IMR-90 (cell line): ENCODE results near the gene CAMK2D.

Experiments used
- BHLHE40 ChIP-seq: fragments of 150-350 bp; IDR thresholded peaks from 2 replicates; pipeline ENCODE4 v1.6.1; 2016; ENCODE audit warnings: mild to moderate bottlenecking, low read depth, low read length
- CEBPB ChIP-seq: IDR thresholded peaks from 2 replicates; pipeline ENCODE4 v1.6.1; 2012; ENCODE audit warnings: low read depth, low read length, improper control_type of control experiment
- FOS ChIP-seq: fragments of 150-350 bp; IDR thresholded peaks from 2 replicates; pipeline ENCODE4 v1.6.1; 2016; ENCODE audit warnings: low read depth, low read length
- MAFK ChIP-seq: IDR thresholded peaks from 2 replicates; pipeline ENCODE4 v1.6.1; 2012; ENCODE audit warnings: low read depth, low read length, improper control_type of control experiment
- MAZ ChIP-seq: IDR thresholded peaks from 2 replicates; pipeline ENCODE4 v1.6.1; 2012; ENCODE audit warnings: low read depth, mild to moderate bottlenecking, low read length, improper control_type of control experiment, moderate library complexity, borderline replicate concordance
- MXI1 ChIP-seq: IDR thresholded peaks from 2 replicates; pipeline ENCODE4 v1.6.1; 2012; ENCODE audit warnings: low read depth, mild to moderate bottlenecking, low read length, moderate library complexity, borderline replicate concordance
- POLR2A ChIP-seq: IDR thresholded peaks from 2 replicates; pipeline ENCODE4 v1.6.1; 2012; ENCODE audit warnings: mild to moderate bottlenecking, low read depth, low read length
- RAD21 ChIP-seq: IDR thresholded peaks from 2 replicates; pipeline ENCODE4 v1.6.1; 2012; ENCODE audit warnings: low read length, improper control_type of control experiment
- SMC3 ChIP-seq: fragments of 150-350 bp; IDR thresholded peaks from 2 replicates; pipeline ENCODE4 v1.6.1; 2016; ENCODE audit warnings: low read depth, mild to moderate bottlenecking, antibody characterized with exemption, low read length, moderate library complexity
- TF ChIP-seq, protein P1 (sequence below): conservative IDR thresholded peaks from 2 replicates; pipeline ENCODE4 v1.5.1; 2012; ENCODE audit warnings: mild to moderate bottlenecking, low read depth, low read length, improper control_type of control experiment
- TF ChIP-seq, protein P2 (sequence below): fragments of 150-350 bp; IDR thresholded peaks from 2 replicates; pipeline ENCODE4 v1.6.1; 2017; ENCODE audit warnings: mild to moderate bottlenecking, antibody characterized with exemption, low read length, low read depth

DNA sequence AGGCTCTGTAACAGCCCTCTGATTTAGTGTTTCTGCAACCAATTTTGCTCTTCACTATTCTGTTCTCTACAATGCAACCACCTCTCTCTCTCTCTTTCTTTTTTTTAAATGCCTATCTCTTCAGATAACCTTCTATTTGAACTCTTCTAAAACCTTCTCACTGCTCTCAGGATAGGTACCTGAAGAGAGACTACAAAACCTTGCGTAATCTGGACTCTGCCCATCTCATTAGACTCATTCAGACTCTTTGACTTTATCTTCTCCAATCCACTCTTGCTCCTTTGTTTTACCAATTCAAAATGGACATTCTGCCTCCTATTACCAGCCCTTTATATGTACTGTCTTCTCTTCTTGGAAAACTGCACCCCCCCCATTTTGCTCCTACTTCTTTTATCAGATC is 291.6 kb downstream of the CAMK2D start:
- TF ChIP-seq, protein P1, sequence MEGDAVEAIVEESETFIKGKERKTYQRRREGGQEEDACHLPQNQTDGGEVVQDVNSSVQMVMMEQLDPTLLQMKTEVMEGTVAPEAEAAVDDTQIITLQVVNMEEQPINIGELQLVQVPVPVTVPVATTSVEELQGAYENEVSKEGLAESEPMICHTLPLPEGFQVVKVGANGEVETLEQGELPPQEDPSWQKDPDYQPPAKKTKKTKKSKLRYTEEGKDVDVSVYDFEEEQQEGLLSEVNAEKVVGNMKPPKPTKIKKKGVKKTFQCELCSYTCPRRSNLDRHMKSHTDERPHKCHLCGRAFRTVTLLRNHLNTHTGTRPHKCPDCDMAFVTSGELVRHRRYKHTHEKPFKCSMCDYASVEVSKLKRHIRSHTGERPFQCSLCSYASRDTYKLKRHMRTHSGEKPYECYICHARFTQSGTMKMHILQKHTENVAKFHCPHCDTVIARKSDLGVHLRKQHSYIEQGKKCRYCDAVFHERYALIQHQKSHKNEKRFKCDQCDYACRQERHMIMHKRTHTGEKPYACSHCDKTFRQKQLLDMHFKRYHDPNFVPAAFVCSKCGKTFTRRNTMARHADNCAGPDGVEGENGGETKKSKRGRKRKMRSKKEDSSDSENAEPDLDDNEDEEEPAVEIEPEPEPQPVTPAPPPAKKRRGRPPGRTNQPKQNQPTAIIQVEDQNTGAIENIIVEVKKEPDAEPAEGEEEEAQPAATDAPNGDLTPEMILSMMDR, result no peak
- TF ChIP-seq POLR2A (no peak), FOS (no peak), MAFK (no peak), SMC3 (no peak), RAD21 (no peak), CEBPB (peak; percentile 69), BHLHE40 (no peak), MXI1 (no peak), MAZ (no peak)
- TF ChIP-seq, protein P2, sequence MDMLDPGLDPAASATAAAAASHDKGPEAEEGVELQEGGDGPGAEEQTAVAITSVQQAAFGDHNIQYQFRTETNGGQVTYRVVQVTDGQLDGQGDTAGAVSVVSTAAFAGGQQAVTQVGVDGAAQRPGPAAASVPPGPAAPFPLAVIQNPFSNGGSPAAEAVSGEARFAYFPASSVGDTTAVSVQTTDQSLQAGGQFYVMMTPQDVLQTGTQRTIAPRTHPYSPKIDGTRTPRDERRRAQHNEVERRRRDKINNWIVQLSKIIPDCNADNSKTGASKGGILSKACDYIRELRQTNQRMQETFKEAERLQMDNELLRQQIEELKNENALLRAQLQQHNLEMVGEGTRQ, result no peak
